GM12872 (cell line): ENCODE measurements around the gene TADA2A.

Experiments
- CTCF ChIP-seq: IDR thresholded peaks from 3 replicates; pipeline ENCODE4 v1.5.1; 2011; ENCODE audit warnings: low read depth, mild to moderate bottlenecking, low read length, moderate library complexity; ENCODE audit not compliant: insufficient read depth

The TADA2A gene

GRCh38 chr17:37388266-37388665 lies 18.4 kb upstream of the TADA2A start:
- TF ChIP-seq CTCF, result no peak

GRCh38 chr17:37389160-37389559 lies 17.5 kb upstream of the TADA2A start:
- TF ChIP-seq CTCF, result no peak

- no peak for TF ChIP-seq CTCF
These were observed 15.5 kb upstream of the TADA2A start for GRCh38 chr17:37391146-37391545.

- no peak for TF ChIP-seq CTCF
These were observed 14.6 kb upstream of the TADA2A start for GRCh38 chr17:37392024-37392590.

GRCh38 chr17:37393352-37393751 lies 13.3 kb upstream of the TADA2A start:
- no peak for TF ChIP-seq CTCF

GRCh38 chr17:37399265-37399803 lies 7.4 kb upstream of the TADA2A start:
- TF ChIP-seq CTCF, result no peak

GRCh38 chr17:37400505-37400904 lies 6.2 kb upstream of the TADA2A start:
- TF ChIP-seq CTCF, result no peak
